GM12878 (cell line): ENCODE data around the gene ANKRD31. TPM values are rescaled to one million over a fixed set of nuclear protein-coding genes. Genes with fewer than 3 reads are reported as not detected.
"Not testable (repeated sequence)": the region's sequence is repeated elsewhere in the genome, so short reads cannot be mapped to it uniquely, and the experiment has no call there.

Experiments used
- ATAC-seq: fragments of 200-7000 bp; cut with Tn5 transposase; 3 replicates; pipeline ENCODE4 v1.9.1; 2020; ENCODE audit warnings: mild to moderate bottlenecking, moderate library complexity
- BruUV-seq: library from RNA; stranded (reverse); fragments of 400-500 nt; replicated peaks from 2 replicates; lab custom pipeline; 2021; lab: Mats Ljungman, UMichigan
- CTCF ChIA-PET: fragments of 300-600 bp; sonication (Branson Sonifier 250); formaldehyde crosslinking; extraction: SDS; loops from one replicate; lab custom pipeline; 2021; ENCODE audit warnings: inconsistent platforms; lab: Yijun Ruan, JAX
- POLR2A ChIA-PET: fragments of 350-600 bp; formaldehyde crosslinking; extraction: SDS; loops from one replicate; lab custom pipeline; 2021; ENCODE audit warnings: inconsistent platforms; lab: Charles Lee
- RAD21 ChIA-PET: fragments of 300-600 bp; sonication (Branson Sonifier 250); formaldehyde crosslinking; loops from one replicate; lab custom pipeline; 2023; ENCODE audit warnings: antibody characterized with exemption; ENCODE audit not compliant: unreplicated experiment; lab: Charles Lee
- SMC1A ChIA-PET: fragments of 300-600 bp; sonication (Branson Sonifier 250); formaldehyde crosslinking; loops from one replicate; lab custom pipeline; 2023; ENCODE audit not compliant: unreplicated experiment, uncharacterized antibody; lab: Charles Lee
- DNase-seq: peaks from one replicate; pipeline ENCODE4 v3.0.0-alpha.2; 2011; ENCODE audit warnings: low read depth, low spot score
- FAIRE-seq: peaks from 3 replicates; lab custom pipeline; 2011; peaks lifted over from hg19 to GRCh38; lab: Jason Lieb, UNC
- H2AFZ ChIP-seq: 2 replicates; pipeline ENCODE4 v1.6.0; 2011; ENCODE audit warnings: low read depth, low read length, control low read depth; ENCODE audit not compliant: control insufficient read depth
- H3K27ac ChIP-seq: 2 replicates; pipeline ENCODE4 v1.5.1; 2011; ENCODE audit warnings: control low read depth; ENCODE audit not compliant: control insufficient read depth, insufficient read depth
- H3K27me3 ChIP-seq, 2 experiments: replicated peaks in 1 of 2; 2 replicates each; pipeline versions ENCODE4 v1.6.0 to v1.6.1; 2011; ENCODE audit warnings: low read length in 1 of 2; ENCODE audit not compliant: control insufficient read depth in 2 of 2, insufficient read depth in 2 of 2
- H3K36me3 ChIP-seq, 2 experiments: 2 replicates each; pipeline ENCODE4 v1.5.1; 2011; ENCODE audit warnings: low read length in 1 of 2; ENCODE audit not compliant: control insufficient read depth in 2 of 2, insufficient read depth in 2 of 2
- H3K4me1 ChIP-seq: 2 replicates; pipeline ENCODE4 v1.6.1; 2011; ENCODE audit warnings: mild to moderate bottlenecking, low read length, moderate library complexity, mixed read lengths; ENCODE audit not compliant: control insufficient read depth, insufficient read depth
- H3K4me2 ChIP-seq: 2 replicates; pipeline ENCODE4 v1.6.0; 2011; ENCODE audit warnings: control low read depth; ENCODE audit not compliant: control insufficient read depth, insufficient read depth
- H3K4me3 ChIP-seq: fragments of 200-600 bp; sonication (generic); 2 replicates; pipeline ENCODE4 v1.5.1; 2016
- H3K79me2 ChIP-seq: 2 replicates; pipeline ENCODE4 v1.6.0; 2011; ENCODE audit warnings: low read length; ENCODE audit not compliant: control insufficient read depth, insufficient read depth
- H3K9ac ChIP-seq: 2 replicates; pipeline ENCODE4 v1.8.0; 2011; ENCODE audit warnings: low read length, control low read depth, mixed read lengths; ENCODE audit not compliant: control insufficient read depth, insufficient read depth
- H3K9me3 ChIP-seq: replicated peaks from 3 replicates; pipeline ENCODE4 v1.5.1; 2011; ENCODE audit warnings: mild to moderate bottlenecking, low read length; ENCODE audit not compliant: control insufficient read depth, insufficient read depth
- H4K20me1 ChIP-seq: 2 replicates; pipeline ENCODE4 v1.6.0; 2011; ENCODE audit not compliant: control insufficient read depth, insufficient read depth
- CBX3 ChIP-seq: fragments of 200-600 bp; sonication (generic); IDR thresholded peaks from 2 replicates; pipeline ENCODE4 v1.6.1; 2016; ENCODE audit warnings: low read depth, borderline replicate concordance
- NR2C2 ChIP-seq: IDR thresholded peaks from 2 replicates; pipeline ENCODE4 v1.6.1; 2011; ENCODE audit warnings: borderline replicate concordance, low read depth; ENCODE audit not compliant: control insufficient read depth, insufficient read length
- NR2F1 ChIP-seq: fragments of 450-650 bp; conservative IDR thresholded peaks from 2 replicates; pipeline ENCODE4 v1.6.1; 2017; ENCODE audit warnings: mild to moderate bottlenecking
- POU2F2 ChIP-seq: IDR thresholded peaks from 3 replicates; pipeline ENCODE4 v1.6.1; 2011; ENCODE audit warnings: low read depth, mild to moderate bottlenecking, low read length, borderline replicate concordance
- RELA ChIP-seq: fragments of 450-650 bp; IDR thresholded peaks from 2 replicates; pipeline ENCODE4 v1.8.0; 2014; ENCODE audit warnings: borderline replicate concordance; ENCODE audit not compliant: partially characterized antibody
- SKIL ChIP-seq: fragments of 450-650 bp; IDR thresholded peaks from 2 replicates; pipeline ENCODE4 v1.6.1; 2017; ENCODE audit warnings: mild to moderate bottlenecking, low read depth, inconsistent platforms; ENCODE audit not compliant: poor library complexity, severe bottlenecking
- TBL1XR1 ChIP-seq: IDR thresholded peaks from 2 replicates; pipeline ENCODE4 v1.6.1; 2012; ENCODE audit warnings: low read depth, low read length, improper control_type of control experiment
- WGBS: methylation state at CpG from one replicate; pipeline ENCODE4 v1.1.6; 2016; ENCODE audit warnings: low lambda C conversion rate; ENCODE audit not compliant: insufficient replicate concordance, insufficient coverage; ENCODE audit errors: missing lambda C conversion rate; 5-methylcytosine and 5-hydroxymethylcytosine counted together
- in situ Hi-C: fragments of 300-500 bp; cut with MboI; formaldehyde crosslinking; loops from 9 replicates; pipeline ENCODE4 v1.14.3; 2018; ENCODE audit warnings: mixed read lengths
- intact Hi-C: fragments of 100-400 bp; cut with micrococcal nuclease; formaldehyde crosslinking; loops from one replicate; pipeline ENCODE4 v1.14.2; 2022; ENCODE audit not compliant: unreplicated experiment
- polyA plus RNA-seq, 11 experiments: library from polyadenylated mRNA; depleted of rRNA in 4 of 11; unstranded in 6 of 11; stranded (reverse) in 5 of 11; fragments of >200 nt; fragmentation: Nextera tagmentation in 4 of 11; fragmentation: Illumina TruSeq in 1 of 11; extraction: Ambion mirVana in 4 of 11; extraction: Trizol in 1 of 11; gene quantifications; 1 replicate in 1 of 11; 2 replicates in 10 of 11; pipeline versions ENCODE4 v1.2.1 to v1.2.3, GENCODE V29; 2011 to 2016; ENCODE audit warnings: inconsistent platforms in 2 of 11, missing spikeins in 2 of 11, low read depth in 1 of 11
- total RNA-seq, 4 experiments: library from RNA; depleted of rRNA in 3 of 4; stranded (reverse); fragments of >200 nt in 3 of 4; fragmentation: Illumina TruSeq in 1 of 4; extraction: Trizol in 1 of 4; gene quantifications; 2 replicates each; pipeline versions ENCODE4 v1.2.1 to v1.2.3, GENCODE V29; 2013 to 2021

Gene ANKRD31
- total and polyA plus RNA-seq, 10 of the 15 experiments (the other 5 are each of a cell fraction or from before 2014, with no cell fraction given): under 0.01 to 0.10 (median 0.04) TPM; not detected in 3

- FAIRE-seq (no peak), DNase-seq (no peak), ATAC-seq (no peak)
- no peak overlapping the region for H3K4me3 ChIP-seq
- no peak overlapping the region for H3K9ac ChIP-seq
- no peak overlapping the region for H3K27ac ChIP-seq
- intact Hi-C loops (no loop called here), in situ Hi-C loops (no loop called here)
- no peaks in the 10 kb centered on the region for H4K20me1 ChIP-seq
- no peak overlapping the region for H2AFZ ChIP-seq
- RAD21 ChIA-PET: no interaction called here
- no peaks in the 10 kb centered on the region for H3K79me2 ChIP-seq
- no peaks in the 10 kb centered on the region for H3K4me1 ChIP-seq
- SMC1A ChIA-PET: no interaction called here
- no TSS peak for BruUV-seq
- no peak for TF ChIP-seq TBL1XR1
- no peak for TF ChIP-seq SKIL
- no peak for TF ChIP-seq POU2F2
- TF ChIP-seq NR2C2: no peak
- TF ChIP-seq NR2F1: no peak
- no peak for TF ChIP-seq RELA
- TF ChIP-seq CBX3: no peak
- CTCF ChIA-PET: no interaction called here
- no peaks in the 10 kb centered on the region for H3K9me3 ChIP-seq
- no peak overlapping the region for H3K4me2 ChIP-seq
- H3K36me3 ChIP-seq: no peaks in the 10 kb centered on the region
- H3K27me3 ChIP-seq: no peaks in the 10 kb centered on the region
- WGBS: 80% methylated on average over 1 of the region's 1 CpG
- POLR2A ChIA-PET: no interaction called here
These were observed 37.8 kb upstream of the ANKRD31 start for GRCh38 chr5:75274486-75274885.

- FAIRE-seq, DNase-seq, H3K36me3 ChIP-seq, H3K4me3 ChIP-seq, H3K27me3 ChIP-seq, BruUV-seq, ATAC-seq, H3K9me3 ChIP-seq, CTCF ChIA-PET, in situ Hi-C loops, H3K9ac ChIP-seq, intact Hi-C loops, POLR2A ChIA-PET, SMC1A ChIA-PET, H3K4me1 ChIP-seq, RAD21 ChIA-PET, H3K4me2 ChIP-seq, H2AFZ ChIP-seq, H3K27ac ChIP-seq, H4K20me1 ChIP-seq, H3K79me2 ChIP-seq: not testable (repeated sequence)
- WGBS: 84% methylated on average over 5 of the region's 31 CpGs
These were observed 33.9 kb upstream of the ANKRD31 start for GRCh38 chr5:75270605-75271004.
